Nephron progenitor cell (in vitro differentiated cells): ENCODE results near the gene ANKRD33.

Source experiments
- DNase-seq: peaks from one replicate; pipeline ENCODE4 v3.0.0; 2021
- H3K27ac Mint-ChIP-seq: 2 replicates; pipeline ENCODE4 v1.8.0; 2021; ENCODE audit warnings: mild to moderate bottlenecking, moderate library complexity, mixed read lengths
- H3K27me3 Mint-ChIP-seq: 2 replicates; pipeline ENCODE4 v1.8.0; 2021; ENCODE audit warnings: mild to moderate bottlenecking, low read depth, mixed read lengths; ENCODE audit not compliant: poor library complexity
- H3K36me3 Mint-ChIP-seq: 2 replicates; pipeline ENCODE4 v1.8.0; 2021; ENCODE audit warnings: low read depth, mixed read lengths
- H3K4me1 Mint-ChIP-seq: 2 replicates; pipeline ENCODE4 v1.8.0; 2021; ENCODE audit warnings: mixed read lengths
- H3K4me3 Mint-ChIP-seq: 2 replicates; pipeline ENCODE4 v1.8.0; 2021; ENCODE audit warnings: mild to moderate bottlenecking, moderate library complexity, mixed read lengths
- H3K9me3 Mint-ChIP-seq: 2 replicates; pipeline ENCODE4 v1.8.0; 2021; ENCODE audit warnings: mild to moderate bottlenecking, moderate library complexity, mixed read lengths
- CTCF ChIP-seq: fragments of 200-600 bp; sonication (generic); IDR thresholded peaks from 2 replicates; pipeline ENCODE4 v1.5.0; 2021; ENCODE audit warnings: antibody characterized with exemption

ANKRD33 gene

DNA sequence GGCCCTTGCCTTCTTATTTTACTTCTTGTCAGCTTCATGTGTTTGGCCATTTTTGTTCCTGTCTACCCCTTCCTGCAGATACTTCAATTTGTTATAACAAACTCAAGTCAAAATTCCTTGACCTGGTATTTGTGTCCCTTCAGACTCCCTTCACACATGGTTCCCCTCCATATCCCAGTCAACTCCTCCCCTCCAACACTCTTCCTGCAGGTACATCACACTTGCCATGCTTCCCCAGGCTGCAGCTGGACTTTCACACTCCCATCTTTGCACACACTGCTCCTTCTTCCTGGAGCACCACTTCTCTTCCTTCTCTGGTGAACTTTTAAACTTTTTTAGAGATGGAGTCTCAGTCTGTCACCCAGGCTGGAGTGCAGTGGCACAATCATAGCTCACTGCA lies 20.5 kb upstream of the ANKRD33 start:
- no peak for TF ChIP-seq CTCF
- H3K9me3 Mint-ChIP-seq, result no peaks in the 10 kb centered on the region
- peak overlapping the region; percentile 18 for H3K4me3 Mint-ChIP-seq
- H3K27ac Mint-ChIP-seq, result no peak overlapping the region
- H3K36me3 Mint-ChIP-seq, result no peaks in the 10 kb centered on the region
- H3K27me3 Mint-ChIP-seq, result peaks cover 11% of the 10 kb centered on the region
- peaks cover 92% of the 10 kb centered on the region for H3K4me1 Mint-ChIP-seq
- DNase-seq, result no peak

DNA sequence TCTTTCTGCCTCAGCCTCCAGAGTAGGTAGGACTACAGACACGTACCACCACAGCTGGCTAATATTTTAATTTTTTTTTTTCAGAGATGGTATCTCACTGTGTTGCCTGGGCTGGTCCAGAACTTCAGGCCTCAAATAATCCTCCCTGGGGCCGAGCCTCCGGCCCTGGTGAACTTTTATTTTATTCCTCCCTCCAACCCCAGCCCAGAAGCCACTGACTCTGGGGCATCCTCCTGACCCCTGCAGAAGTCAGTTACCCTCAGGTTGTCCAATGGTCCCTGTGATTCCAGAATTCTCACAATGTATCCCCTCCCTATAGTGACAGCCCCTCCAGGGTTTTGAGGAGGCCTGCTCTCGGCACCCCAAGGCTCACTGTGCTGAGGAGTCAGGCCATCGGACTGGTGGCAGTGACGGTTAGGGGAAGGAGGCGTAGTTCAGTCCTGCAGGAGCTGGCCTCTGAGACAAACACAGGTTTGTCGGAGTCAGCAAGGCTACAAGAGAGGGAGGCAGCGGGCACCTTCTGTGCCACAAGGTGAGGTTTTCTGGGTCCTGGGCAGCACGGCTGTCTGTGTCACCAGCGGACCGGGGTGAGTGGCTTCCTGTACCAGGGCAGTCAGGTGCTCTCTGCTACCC lies 20.0 kb upstream of the ANKRD33 start:
- H3K9me3 Mint-ChIP-seq, result no peaks in the 10 kb centered on the region
- peak overlapping the region; percentile 74 for H3K4me3 Mint-ChIP-seq
- peaks cover 13% of the 10 kb centered on the region for H3K27me3 Mint-ChIP-seq
- DNase-seq, result no peak
- H3K36me3 Mint-ChIP-seq, result no peaks in the 10 kb centered on the region
- no peak overlapping the region for H3K27ac Mint-ChIP-seq
- H3K4me1 Mint-ChIP-seq, result peaks cover 92% of the 10 kb centered on the region
- no peak for TF ChIP-seq CTCF

GRCh38 chr12:51868821-51869495 lies 18.9 kb upstream of the ANKRD33 start:
- peak; percentile 65 for DNase-seq
- no peaks in the 10 kb centered on the region for H3K36me3 Mint-ChIP-seq
- H3K27ac Mint-ChIP-seq, result no peak overlapping the region

GRCh38 chr12:51869496-51869865 lies 18.4 kb upstream of the ANKRD33 start:
- no peak for TF ChIP-seq CTCF
- H3K4me3 Mint-ChIP-seq, result peak overlapping the region; percentile 59
- no peak for DNase-seq
- peaks cover 13% of the 10 kb centered on the region for H3K27me3 Mint-ChIP-seq
- H3K36me3 Mint-ChIP-seq, result no peaks in the 10 kb centered on the region
- H3K27ac Mint-ChIP-seq, result no peak overlapping the region
- H3K9me3 Mint-ChIP-seq, result no peaks in the 10 kb centered on the region
- peaks cover 97% of the 10 kb centered on the region for H3K4me1 Mint-ChIP-seq

More at GRCh38 chr12:51868821-51869495, 18.9 kb upstream of the ANKRD33 start:
- Mint-ChIP-seq H3K27me3 (peaks cover 13% of the 10 kb centered on the region), H3K4me3 (peak overlapping the region; percentile 74), H3K9me3 (no peaks in the 10 kb centered on the region), H3K4me1 (peaks cover 94% of the 10 kb centered on the region)
- no peak for TF ChIP-seq CTCF

DNA sequence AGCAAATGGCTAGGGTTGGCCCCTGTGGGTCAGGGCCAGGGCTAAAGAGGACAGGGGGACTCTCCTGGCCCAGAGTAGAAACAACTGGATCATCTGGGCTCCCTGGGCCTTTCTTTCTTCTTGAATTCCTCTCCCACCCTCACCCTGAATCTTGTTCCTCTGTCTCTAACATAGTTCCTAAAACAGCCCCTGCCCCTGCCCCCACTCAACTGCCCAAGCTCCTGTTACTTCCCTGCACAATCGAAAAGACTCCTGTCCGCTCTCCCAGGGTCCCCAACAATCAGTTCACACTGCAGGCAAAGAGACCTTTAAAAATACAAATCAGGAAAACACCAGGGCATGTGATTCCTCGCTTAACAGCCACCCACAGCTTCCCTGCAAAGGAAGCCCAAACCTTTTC lies 18.0 kb upstream of the ANKRD33 start:
- DNase-seq, result no peak
- peak overlapping the region; percentile 59 for H3K4me3 Mint-ChIP-seq
- H3K4me1 Mint-ChIP-seq, result peaks cover 93% of the 10 kb centered on the region
- H3K27me3 Mint-ChIP-seq, result peaks cover 13% of the 10 kb centered on the region
- TF ChIP-seq CTCF, result no peak
- H3K36me3 Mint-ChIP-seq, result no peaks in the 10 kb centered on the region
- H3K27ac Mint-ChIP-seq, result no peak overlapping the region
- H3K9me3 Mint-ChIP-seq, result no peaks in the 10 kb centered on the region

GRCh38 chr12:51870504-51870903 lies 17.4 kb upstream of the ANKRD33 start:
- no peaks in the 10 kb centered on the region for H3K36me3 Mint-ChIP-seq
- no peaks in the 10 kb centered on the region for H3K9me3 Mint-ChIP-seq
- peak overlapping the region; percentile 52 for H3K4me3 Mint-ChIP-seq
- no peak for DNase-seq
- peaks cover 13% of the 10 kb centered on the region for H3K27me3 Mint-ChIP-seq
- no peak overlapping the region for H3K27ac Mint-ChIP-seq
- no peak for TF ChIP-seq CTCF
- peaks cover 92% of the 10 kb centered on the region for H3K4me1 Mint-ChIP-seq
